GM23248 (cell line): ENCODE data around the gene SCN1B.

Experiments
- EZH2 ChIP-seq: fragments of 200-600 bp; sonication (generic); IDR thresholded peaks from 2 replicates; pipeline ENCODE4 v1.6.1; 2018; ENCODE audit warnings: antibody characterized with exemption, mild to moderate bottlenecking; ENCODE audit not compliant: insufficient read depth, poor library complexity, severe bottlenecking
- EZH2phosphoT487 ChIP-seq: fragments of 200-600 bp; sonication (generic); IDR thresholded peaks from 2 replicates; pipeline ENCODE4 v1.6.1; 2018; ENCODE audit warnings: antibody characterized with exemption, moderate library complexity, mild to moderate bottlenecking, low read depth; ENCODE audit not compliant: insufficient read depth

DNA sequence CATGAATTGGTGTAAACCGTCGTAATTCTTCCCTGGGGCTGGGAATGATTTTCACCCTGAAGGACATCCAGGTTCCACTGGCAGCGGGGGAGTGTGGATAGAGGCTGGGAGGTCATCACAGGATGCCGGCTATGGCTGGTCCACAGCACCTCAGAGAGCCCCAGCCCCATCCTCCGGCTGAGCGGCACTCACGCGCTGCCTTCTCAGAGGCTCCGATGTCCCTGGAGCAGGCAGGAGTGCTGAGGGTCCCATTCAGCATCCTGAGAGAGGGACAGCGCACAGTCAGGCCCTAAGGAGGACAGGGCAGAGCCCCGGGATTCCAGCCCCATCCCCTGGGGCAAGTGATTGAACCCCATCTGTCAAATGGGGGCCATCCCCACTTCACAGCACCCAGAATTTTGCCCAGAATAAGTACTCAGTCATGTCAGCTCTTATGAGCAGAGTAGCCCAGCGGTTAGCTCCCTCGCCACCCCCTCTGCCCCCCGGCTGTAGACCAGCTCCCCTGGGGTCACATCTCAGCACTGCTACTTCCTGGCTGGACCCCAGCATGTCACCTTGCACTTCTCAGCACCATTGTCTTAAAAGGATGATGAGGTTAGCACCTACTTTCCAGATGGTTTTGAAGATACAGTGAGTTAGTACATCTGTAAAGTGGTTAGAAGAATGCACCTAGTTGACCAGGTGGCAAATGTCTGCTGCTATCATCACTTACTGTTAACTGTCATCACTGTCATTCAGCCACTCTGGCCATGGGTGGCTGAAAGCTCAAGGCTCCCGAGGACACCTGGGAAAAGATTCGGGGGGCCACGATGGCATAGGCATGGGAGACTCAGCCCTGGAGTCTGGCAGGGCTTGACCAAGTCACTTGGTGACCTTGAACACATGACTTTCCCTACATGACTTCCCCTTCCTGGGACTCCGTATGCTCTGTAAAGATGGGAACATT lies 18.3 kb upstream of the SCN1B start:
- TF ChIP-seq EZH2 (no peak), EZH2phosphoT487 (no peak)
